Suprapubic skin (tissue), 3 donors: ENCODE data around the gene WDFY1.

Experiments used
- EP300 ChIP-seq: sonication (generic); formaldehyde crosslinking; IDR thresholded peaks from one replicate; pipeline ENCODE4 v1.6.1; 2017; ENCODE audit warnings: antibody characterized with exemption
- TF ChIP-seq, protein P1 (sequence below), 2 donors: fragments of 200-600 bp in 1 of 2; fragments of 450-650 bp in 1 of 2; sonication (generic) in 1 of 2; IDR thresholded peaks; one replicate each; pipeline ENCODE4 v1.5.1; 2016 to 2019; ENCODE audit warnings: antibody characterized with exemption in 2 of 2, mild to moderate bottlenecking in 1 of 2, moderate library complexity in 1 of 2

DNA sequence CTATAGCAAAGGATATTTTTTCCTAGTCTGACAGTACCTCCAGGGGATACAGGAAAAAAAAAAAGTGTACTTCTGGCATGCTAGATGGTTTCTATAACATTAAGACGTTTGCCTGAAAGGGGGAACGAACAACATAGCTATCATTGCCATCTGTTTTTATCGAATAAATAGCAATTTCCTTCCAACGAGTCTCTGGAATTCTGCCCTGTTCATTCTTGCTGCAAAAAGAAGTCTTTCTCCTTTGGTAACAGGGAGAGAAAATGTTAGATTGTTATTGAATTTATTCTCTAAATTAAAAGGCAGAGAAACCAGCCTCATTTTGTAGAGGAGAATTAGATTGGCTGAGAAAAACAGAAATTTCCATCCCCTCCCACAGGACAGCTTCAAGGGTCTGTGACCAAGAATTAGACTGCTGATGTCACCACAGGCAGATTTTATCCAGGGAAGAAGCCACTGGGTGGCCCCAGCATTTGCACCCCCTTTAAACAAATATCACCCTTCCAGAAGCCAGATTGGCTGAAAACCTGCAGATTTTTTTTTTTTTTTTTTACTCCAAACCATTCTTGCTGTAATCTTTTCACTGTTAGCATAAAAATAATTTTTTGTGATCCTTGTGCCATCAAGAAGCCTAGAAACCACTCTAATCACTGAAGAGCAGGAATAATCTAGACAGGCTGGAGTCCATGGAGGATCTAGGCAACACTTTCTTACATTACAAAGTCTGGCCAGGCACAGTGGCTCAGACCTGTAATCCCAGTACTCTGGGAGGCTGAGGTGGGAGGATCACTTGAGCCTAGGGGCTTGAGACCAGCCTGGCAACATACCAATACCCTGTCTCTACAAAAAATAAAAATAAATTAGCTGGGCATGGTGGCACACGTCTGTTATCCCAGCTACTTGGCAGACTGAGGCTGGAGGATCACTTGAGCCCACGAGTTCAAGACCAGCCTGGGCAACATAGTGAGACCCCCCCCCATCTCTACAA lies 12.0 kb downstream of the WDFY1 start:
- TF ChIP-seq, protein P1, sequence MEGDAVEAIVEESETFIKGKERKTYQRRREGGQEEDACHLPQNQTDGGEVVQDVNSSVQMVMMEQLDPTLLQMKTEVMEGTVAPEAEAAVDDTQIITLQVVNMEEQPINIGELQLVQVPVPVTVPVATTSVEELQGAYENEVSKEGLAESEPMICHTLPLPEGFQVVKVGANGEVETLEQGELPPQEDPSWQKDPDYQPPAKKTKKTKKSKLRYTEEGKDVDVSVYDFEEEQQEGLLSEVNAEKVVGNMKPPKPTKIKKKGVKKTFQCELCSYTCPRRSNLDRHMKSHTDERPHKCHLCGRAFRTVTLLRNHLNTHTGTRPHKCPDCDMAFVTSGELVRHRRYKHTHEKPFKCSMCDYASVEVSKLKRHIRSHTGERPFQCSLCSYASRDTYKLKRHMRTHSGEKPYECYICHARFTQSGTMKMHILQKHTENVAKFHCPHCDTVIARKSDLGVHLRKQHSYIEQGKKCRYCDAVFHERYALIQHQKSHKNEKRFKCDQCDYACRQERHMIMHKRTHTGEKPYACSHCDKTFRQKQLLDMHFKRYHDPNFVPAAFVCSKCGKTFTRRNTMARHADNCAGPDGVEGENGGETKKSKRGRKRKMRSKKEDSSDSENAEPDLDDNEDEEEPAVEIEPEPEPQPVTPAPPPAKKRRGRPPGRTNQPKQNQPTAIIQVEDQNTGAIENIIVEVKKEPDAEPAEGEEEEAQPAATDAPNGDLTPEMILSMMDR (IDR thresholded peaks at IDR 0.05), result no peak
- TF ChIP-seq EP300, result no peak
